ENCODE measurements around the gene NAT8L.

DNA sequence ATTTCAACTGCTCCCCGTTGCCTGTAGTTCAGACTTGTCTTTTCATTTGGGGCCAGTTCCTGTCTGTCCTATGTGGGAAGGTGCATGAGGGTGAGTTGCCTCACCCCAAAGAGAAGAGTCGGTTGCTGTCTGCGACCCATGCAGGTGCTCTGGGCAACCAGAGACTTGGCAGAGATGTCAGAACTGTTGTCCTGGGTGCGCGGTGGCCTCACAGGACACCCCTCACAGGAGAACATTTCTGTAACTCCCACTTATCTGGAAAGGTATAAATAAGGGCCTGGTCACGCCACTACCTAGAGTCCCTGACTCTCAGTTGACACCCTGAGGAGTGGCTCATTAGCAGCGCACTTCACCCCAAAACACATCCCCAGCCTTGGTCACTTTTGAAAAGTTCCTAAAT, 9.7 kb upstream of the NAT8L start:
- TF ChIP-seq, protein P1, sequence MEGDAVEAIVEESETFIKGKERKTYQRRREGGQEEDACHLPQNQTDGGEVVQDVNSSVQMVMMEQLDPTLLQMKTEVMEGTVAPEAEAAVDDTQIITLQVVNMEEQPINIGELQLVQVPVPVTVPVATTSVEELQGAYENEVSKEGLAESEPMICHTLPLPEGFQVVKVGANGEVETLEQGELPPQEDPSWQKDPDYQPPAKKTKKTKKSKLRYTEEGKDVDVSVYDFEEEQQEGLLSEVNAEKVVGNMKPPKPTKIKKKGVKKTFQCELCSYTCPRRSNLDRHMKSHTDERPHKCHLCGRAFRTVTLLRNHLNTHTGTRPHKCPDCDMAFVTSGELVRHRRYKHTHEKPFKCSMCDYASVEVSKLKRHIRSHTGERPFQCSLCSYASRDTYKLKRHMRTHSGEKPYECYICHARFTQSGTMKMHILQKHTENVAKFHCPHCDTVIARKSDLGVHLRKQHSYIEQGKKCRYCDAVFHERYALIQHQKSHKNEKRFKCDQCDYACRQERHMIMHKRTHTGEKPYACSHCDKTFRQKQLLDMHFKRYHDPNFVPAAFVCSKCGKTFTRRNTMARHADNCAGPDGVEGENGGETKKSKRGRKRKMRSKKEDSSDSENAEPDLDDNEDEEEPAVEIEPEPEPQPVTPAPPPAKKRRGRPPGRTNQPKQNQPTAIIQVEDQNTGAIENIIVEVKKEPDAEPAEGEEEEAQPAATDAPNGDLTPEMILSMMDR (IDR thresholded peaks at IDR 0.05; ENCODE audit: extremely low read depth in 1 of 2, insufficient read depth in 1 of 2, low read depth in 1 of 2, low read length in 2 of 2): no peak
- TF ChIP-seq EZH2 (IDR thresholded peaks at IDR 0.05; ENCODE audit: borderline replicate concordance, low read depth, low read length, severe bottlenecking): no peak

Measured in endothelial cell of umbilical vein (primary cell).